ENCODE measurements around the gene APP.

Gene APP

DNA sequence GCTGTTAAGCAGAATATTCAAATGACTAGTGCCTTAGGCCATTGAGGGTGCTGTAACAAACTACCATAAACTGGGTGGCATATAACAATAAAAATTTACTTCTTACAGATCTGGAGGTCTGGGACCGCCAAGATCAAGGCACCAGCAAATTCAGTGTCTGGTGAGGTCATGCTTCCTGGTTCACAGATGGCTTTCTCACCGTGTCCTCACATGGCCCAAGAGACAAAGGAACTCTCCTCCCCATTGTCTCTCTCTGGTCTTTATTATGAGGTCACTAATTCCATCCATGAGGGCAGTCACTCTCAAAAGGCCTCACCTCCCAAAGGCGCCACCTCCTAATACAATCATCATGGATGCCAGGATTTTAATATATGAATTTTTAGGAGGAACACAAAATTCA, 308.5 kb downstream of the APP start:
- no peak for TF ChIP-seq RAD21 (IDR thresholded peaks at IDR 0.05; ENCODE audit: low read depth)
- TF ChIP-seq TCF12 (IDR thresholded peaks at IDR 0.05; ENCODE audit: low read depth): no peak
- no peak for TF ChIP-seq USF1 (IDR thresholded peaks at IDR 0.05)
- no peak for TF ChIP-seq CEBPB (IDR thresholded peaks at IDR 0.05)
- no peak for TF ChIP-seq EGR1 (IDR thresholded peaks at IDR 0.05)
- no peak for TF ChIP-seq CREB1 (IDR thresholded peaks at IDR 0.05; ENCODE audit: low read depth)
- no peak for TF ChIP-seq TEAD4 (IDR thresholded peaks at IDR 0.05)
- TF ChIP-seq, protein P1, sequence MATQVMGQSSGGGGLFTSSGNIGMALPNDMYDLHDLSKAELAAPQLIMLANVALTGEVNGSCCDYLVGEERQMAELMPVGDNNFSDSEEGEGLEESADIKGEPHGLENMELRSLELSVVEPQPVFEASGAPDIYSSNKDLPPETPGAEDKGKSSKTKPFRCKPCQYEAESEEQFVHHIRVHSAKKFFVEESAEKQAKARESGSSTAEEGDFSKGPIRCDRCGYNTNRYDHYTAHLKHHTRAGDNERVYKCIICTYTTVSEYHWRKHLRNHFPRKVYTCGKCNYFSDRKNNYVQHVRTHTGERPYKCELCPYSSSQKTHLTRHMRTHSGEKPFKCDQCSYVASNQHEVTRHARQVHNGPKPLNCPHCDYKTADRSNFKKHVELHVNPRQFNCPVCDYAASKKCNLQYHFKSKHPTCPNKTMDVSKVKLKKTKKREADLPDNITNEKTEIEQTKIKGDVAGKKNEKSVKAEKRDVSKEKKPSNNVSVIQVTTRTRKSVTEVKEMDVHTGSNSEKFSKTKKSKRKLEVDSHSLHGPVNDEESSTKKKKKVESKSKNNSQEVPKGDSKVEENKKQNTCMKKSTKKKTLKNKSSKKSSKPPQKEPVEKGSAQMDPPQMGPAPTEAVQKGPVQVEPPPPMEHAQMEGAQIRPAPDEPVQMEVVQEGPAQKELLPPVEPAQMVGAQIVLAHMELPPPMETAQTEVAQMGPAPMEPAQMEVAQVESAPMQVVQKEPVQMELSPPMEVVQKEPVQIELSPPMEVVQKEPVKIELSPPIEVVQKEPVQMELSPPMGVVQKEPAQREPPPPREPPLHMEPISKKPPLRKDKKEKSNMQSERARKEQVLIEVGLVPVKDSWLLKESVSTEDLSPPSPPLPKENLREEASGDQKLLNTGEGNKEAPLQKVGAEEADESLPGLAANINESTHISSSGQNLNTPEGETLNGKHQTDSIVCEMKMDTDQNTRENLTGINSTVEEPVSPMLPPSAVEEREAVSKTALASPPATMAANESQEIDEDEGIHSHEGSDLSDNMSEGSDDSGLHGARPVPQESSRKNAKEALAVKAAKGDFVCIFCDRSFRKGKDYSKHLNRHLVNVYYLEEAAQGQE (IDR thresholded peaks at IDR 0.05; ENCODE audit: low read depth): no peak
- no peak for TF ChIP-seq TAF1 (IDR thresholded peaks at IDR 0.05; ENCODE audit: low read depth)
- TF ChIP-seq ZBTB7A (IDR thresholded peaks at IDR 0.05; ENCODE audit: low read depth): no peak
- no peak for TF ChIP-seq EP300 (IDR thresholded peaks at IDR 0.05; ENCODE audit: borderline replicate concordance)
- no peak for TF ChIP-seq MAX (IDR thresholded peaks at IDR 0.05)

DNA sequence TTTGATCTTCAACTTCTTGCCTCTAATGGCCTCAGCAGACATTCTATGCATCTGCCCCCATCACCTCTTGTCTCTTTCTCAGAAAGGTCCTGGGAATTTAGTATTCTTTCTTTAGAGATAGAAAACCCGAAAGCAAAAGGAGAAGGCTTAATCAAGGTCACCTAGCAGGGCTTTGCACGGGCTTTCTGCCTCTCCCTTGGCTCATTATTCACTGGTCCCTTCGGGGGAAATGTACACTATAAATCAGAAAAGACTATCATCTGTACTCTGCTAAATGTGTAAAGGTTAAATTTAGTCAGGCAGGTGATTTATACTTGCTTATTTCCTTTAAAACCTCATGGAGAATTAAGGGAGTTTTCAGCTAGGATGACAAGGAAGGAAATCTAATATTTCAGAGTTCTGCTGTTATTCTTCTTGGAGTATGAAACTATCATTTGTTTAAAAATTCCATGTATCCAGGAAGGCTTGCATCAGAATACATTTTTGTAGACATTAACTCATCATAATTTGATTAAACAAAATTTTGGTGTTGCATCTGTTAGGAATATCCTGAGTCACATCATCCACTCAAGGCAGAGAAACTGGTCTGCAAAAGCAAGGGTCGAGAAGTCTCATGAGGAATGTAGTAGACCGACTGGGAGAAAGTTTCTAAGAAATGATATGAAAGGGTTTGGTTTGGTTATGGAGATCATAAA, 311.2 kb downstream of the APP start:
- TF ChIP-seq, protein P1 (IDR thresholded peaks at IDR 0.05; ENCODE audit: low read depth): no peak
- TF ChIP-seq ZBTB7A (IDR thresholded peaks at IDR 0.05; ENCODE audit: low read depth): no peak
- TF ChIP-seq CREB1 (IDR thresholded peaks at IDR 0.05; ENCODE audit: low read depth): no peak
- no peak for TF ChIP-seq TCF12 (IDR thresholded peaks at IDR 0.05; ENCODE audit: low read depth)
- TF ChIP-seq USF1 (IDR thresholded peaks at IDR 0.05): no peak
- TF ChIP-seq RAD21 (IDR thresholded peaks at IDR 0.05; ENCODE audit: low read depth): no peak
- no peak for TF ChIP-seq MAX (IDR thresholded peaks at IDR 0.05)
- no peak for TF ChIP-seq CEBPB (IDR thresholded peaks at IDR 0.05)
- no peak for TF ChIP-seq EGR1 (IDR thresholded peaks at IDR 0.05)
- no peak for TF ChIP-seq EP300 (IDR thresholded peaks at IDR 0.05; ENCODE audit: borderline replicate concordance)
- TF ChIP-seq YY1 (IDR thresholded peaks at IDR 0.05; ENCODE audit: low read depth): no peak
- TF ChIP-seq TAF1 (IDR thresholded peaks at IDR 0.05; ENCODE audit: low read depth): no peak
- TF ChIP-seq TEAD4 (IDR thresholded peaks at IDR 0.05): no peak
- TF ChIP-seq FOXM1 (IDR thresholded peaks at IDR 0.05; ENCODE audit: borderline replicate concordance, low read depth): no peak
- TF ChIP-seq NFIC (IDR thresholded peaks at IDR 0.05): no peak

DNA sequence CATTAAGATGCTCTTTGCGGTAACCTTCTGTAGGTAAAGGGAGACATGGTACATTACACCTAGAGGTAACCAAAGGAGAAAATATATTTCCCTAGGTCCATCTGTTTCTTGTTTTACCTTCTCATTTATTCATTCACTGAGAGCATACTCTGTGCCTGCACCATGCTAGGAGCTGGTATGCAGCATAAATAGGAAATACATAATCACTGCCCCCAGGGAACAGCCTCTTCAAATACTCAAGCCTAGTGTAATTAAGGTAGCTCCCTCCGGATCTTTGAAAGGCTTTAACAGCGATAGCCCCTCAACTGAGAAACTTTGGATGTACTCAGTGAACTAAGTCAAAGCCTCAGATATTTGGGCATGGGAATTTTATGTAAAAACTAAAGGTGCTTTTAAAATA, 312.2 kb downstream of the APP start:
- TF ChIP-seq USF1 (IDR thresholded peaks at IDR 0.05) (no peak), TCF12 (IDR thresholded peaks at IDR 0.05; ENCODE audit: low read depth) (no peak), CREB1 (IDR thresholded peaks at IDR 0.05; ENCODE audit: low read depth) (no peak), CEBPB (IDR thresholded peaks at IDR 0.05) (no peak), TEAD4 (IDR thresholded peaks at IDR 0.05) (no peak)
- TF ChIP-seq, protein P1 (IDR thresholded peaks at IDR 0.05; ENCODE audit: low read depth): no peak

Measured in Ishikawa (cell line).